ENCODE results near the gene IPO4.

The IPO4 gene

DNA sequence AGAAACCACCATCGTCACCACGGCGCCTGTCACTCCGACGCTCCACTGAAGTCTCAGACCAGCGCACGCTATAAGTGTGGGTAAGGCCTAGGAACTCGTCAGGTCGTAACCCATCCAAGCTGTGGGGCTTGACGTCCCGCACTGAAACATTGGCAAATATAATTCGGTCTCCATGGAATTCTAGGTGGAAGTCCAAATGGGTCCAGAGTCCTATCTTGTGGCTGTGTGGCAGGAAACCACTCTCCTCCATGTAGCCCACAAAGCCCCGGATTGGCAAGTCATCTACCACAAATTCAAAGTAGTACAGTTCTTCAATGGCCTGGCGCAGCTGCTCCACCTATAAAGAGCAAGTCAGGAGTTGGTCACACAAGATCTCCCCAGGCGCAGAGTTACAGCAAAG lies 4.3 kb upstream of the IPO4 start:
- DNase-seq, result no peak

DNA sequence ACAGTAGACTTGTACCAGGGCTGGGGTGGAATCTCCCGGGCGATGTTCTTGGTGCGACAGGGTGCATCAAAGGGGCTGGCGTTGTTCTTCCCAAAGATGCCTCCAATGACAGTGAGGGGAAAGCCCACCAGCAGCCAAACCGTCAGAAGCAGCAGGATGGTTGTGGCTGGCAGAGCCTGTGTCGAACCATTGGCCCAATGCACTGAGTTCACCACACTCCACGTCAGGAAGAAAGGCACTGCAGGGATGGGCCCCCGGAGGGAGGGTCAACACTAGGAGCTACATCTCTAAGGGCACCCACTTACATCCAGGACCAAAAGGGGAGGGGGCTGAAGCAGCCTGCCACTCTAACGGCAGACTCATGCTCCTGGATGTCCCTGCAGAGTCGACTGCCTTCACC lies 1.8 kb upstream of the IPO4 start:
- DNase-seq, result no peak

DNA sequence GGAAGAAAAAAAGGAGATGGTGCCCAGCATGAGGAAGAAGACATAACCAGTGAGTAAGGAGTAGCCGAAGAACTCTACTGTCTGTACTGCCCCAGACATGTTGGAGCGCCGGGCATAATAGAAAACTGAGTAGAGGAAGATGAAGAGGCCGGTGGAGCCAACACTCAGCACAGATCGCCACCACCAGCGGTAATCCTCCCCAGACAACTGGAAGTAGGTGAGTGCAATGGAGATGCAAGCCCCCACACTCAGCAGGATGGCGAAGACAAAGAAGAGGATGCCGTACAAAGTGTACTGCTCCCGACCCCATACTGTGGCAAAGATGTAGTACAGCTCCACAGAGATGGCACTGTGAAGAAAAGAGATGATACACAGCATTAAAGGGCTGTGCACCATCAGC lies 844 bp upstream of the IPO4 start:
- no peak for DNase-seq

DNA sequence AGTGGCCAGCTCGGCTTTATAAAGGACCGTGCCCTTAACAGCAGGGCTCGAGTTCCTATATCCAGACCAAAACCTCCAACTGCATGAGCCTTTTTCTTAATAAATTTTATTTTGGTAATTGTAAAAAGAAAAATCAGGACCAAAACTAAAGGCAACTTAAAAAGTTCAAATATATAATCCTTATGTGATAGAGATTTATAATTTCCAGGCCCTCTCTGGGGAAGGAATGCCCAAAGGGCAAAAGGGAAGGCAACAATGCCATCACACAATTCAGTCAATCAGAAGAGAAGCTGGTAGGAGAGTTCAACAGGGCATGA lies 401 bp upstream of the IPO4 start:
- no peak for DNase-seq

DNA sequence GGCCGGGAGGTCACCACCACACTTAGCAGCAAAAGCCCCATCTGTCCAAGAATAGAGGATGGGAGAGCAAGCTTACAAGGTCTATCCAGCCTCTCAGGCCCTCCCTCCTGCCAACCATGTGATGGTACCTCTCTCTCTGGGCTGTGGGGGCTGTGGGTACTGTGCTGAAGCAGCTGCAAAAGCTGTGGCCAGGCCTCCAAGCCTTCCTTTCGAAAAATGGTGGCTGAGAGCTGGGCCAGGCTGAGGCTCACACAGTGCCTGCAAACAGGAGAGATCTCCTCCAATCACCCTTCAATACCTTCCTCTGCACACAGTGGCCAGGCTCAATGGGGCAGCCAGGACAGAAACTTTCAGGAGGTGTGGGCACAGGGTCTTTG lies 1.1 kb downstream of the IPO4 start:
- no peak for DNase-seq

DNA sequence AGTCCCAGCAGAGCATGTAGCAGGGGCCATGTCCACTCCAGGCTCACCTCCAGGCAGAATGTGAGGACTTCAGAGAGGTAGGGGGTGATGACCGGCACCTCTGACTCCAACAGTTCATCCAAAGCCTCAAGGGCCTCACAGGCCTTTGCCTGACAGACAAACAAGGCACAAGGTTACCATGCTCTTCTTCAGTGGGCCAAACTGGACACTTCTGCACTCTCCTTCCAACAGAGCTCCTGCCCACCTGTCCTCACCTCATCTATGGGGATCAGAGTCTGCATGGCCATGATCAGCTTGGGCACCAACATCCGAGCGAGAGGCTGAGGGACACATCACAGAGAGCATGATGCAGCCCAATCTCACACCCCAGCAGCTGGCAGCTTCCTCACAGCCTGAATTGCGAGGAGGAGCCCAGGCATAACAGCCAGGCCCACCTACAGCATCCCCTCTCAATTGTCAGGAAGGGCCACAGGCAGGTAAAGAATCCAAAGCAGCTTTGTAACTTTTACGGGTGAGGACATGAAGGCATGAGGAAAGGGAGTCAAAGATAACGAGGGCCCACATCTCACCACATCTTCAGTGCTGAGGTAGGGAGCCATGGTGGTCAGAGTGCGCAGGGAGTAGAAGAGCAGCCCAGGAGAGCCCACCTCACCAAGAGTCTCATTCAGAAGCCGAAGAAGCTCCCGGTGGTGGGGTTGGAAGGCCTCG lies 1.6 kb downstream of the IPO4 start:
- DNase-seq, result no peak

DNA sequence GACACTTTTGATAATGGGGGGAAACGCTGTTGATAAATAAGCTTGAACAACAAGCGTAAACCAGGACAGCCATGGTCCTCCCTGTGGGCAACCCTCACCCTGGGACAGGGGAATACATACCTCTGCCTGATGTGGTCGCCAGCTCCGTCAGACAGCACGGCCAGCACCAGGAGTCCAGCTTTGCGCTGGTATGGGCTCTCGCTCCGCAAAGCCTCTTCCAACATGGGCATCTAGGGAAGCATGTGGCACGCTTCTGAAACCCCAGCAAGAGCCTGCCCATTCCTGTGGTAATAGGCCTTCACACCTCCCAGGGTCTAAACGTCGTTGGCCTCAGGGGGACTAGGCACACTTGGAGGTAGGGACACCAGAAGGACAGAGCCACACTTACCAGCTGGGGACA lies 2.9 kb downstream of the IPO4 start:
- DNase-seq, result no peak

DNA sequence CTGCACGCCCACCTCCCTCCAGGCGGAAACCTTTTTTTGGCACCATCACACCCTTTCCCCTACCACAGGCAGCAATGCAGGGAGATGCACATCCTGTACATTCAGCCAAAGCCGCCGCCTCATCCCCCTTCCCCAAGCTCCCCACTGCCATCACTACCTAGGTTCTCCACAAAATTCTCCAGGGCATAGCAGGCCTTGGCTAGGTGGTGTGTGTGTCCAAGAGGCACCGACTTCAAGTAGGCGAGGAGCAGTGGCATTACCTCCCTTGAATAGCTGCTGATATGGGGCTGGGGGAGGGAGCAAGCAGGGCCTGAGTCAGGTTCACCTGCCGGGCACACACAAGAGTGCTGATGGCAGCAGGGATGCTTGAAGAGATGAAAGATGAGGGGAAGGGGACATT lies 3.6 kb downstream of the IPO4 start:
- no peak for DNase-seq

DNA sequence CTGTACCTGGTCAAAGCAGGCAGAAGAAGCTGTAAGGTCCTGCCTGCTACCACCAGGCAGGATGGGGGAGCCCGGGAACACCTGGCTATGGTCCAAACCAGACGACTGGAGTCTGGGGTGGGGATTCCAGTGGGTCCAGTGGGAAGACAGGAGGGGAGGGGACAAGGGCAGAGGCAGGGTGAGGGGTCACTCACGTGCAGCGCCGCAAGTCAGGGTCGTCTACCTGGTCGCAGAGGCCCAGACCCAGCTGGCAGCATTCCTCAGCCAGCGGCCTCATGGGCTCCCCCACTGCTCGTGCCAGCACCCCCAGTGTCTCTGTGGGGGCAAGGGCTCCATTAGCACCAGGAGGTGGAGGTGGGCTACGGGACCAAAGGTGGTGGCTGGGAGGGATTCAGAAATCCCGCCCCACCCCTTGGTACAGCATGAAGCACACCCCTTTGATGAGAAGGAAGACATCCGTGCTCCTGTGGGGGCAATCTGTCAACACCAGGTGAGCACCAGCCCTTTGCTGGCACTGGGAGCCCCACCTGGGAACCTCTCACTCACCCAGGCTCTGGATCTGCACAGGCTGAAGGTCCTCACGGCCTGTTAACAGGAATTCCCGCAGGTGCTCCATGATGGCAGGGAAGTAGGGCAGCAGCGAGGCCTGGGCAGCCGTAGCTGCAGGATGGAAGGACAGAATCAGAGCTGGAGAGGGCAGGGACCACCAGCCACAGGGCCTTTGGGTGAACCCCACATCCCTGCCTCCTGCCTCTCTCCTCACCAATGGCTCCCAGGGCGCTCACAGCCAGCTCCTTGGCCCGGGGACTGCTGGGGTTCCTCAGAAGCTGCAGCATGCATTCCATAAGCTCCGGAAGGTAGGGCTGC lies 4.3 kb downstream of the IPO4 start:
- no peak for DNase-seq

DNA sequence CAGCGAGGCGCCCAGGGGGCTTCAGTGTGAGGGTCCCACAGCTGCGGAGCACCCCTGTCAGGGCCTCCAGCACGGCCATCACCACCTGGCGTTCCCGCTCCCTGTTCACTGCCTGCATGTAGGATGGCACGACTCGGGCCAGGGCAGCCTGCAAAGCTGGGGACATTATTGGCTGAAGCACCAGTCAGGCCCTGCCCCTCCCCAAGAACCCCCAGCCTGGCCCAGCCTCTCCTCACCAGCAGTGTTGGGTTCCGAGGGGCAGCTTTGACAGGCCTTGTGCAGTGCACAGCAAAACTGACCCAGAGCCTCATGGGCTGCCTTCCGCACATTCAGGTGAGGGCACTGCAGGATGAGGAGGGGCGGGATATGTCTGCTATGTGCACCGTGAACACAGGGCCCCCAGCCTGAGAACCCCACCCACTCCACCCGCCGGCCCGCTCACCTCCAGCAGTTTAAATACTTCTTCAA lies 5.6 kb downstream of the IPO4 start:
- DNase-seq, result no peak

DNA sequence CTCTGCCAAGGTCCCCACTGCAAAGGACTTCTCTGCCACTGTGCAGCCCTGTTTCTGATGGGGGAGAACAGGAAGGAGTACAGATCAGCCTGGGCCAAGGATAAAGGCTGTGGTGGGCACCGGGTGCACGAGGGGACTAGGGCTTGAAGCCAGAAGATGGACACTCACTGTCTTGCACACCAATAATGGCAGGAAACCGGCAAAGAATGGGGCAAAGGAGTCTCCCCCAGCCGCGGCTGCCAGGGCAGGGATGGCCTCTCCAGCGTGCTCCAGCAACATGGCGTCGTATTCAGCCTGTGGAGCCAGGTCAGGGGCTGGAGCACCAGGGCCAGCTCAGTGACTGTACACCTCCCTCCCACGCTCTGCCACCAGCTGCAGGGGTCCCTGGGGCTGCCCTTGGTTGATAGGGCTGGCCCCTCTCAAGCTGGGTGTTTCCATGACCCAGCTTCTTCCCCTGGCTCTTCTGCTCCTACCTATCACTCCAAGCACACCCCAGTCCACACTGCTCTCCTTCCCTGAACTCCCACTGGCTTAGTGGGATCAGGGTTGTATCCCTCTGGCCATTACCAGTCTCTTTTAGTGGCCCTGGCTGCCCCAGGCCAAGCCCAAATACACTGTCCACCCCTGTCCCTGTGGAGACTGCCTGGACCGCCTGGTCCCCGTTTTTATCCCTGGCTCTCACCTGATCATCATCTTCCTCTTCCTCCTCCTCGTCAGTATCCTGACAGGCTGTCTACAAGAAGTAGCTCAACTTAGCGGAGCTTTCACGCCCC lies 6.3 kb downstream of the IPO4 start:
- DNase-seq, result no peak

DNA sequence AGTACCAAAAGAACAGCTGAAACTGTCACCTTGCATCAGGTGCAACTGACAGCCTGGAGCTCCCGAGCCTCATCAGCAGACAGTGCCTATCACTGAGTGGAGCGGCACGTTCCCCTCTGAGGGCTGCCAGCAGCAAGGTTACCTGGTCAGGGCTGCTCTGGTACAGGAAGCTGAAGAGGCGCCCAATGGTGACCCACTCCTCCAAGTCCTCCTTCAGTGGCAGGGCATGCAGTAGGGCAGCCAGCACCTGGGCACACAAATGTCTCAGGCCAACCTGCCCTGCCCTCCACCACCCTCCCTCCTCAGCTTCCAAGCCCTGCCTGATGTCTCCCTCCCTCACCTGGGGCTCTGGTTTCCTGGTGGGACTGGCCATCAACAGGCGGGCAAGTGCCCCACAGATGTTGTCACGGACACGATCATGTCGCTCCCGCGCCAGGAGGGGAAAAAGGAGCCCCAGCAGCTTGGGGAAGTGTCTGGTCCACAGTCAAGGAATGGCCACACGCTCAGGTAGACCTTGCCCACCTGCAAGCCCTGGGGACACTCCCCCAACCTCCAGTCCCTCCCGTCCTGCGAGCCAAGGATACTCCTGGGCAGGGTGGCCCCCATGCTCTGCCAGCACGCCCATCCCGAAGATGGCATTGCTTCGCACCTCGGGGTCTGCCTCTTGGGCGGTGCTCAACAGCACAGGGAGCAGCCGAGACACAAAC lies 7.1 kb downstream of the IPO4 start:
- DNase-seq, result no peak

DNA sequence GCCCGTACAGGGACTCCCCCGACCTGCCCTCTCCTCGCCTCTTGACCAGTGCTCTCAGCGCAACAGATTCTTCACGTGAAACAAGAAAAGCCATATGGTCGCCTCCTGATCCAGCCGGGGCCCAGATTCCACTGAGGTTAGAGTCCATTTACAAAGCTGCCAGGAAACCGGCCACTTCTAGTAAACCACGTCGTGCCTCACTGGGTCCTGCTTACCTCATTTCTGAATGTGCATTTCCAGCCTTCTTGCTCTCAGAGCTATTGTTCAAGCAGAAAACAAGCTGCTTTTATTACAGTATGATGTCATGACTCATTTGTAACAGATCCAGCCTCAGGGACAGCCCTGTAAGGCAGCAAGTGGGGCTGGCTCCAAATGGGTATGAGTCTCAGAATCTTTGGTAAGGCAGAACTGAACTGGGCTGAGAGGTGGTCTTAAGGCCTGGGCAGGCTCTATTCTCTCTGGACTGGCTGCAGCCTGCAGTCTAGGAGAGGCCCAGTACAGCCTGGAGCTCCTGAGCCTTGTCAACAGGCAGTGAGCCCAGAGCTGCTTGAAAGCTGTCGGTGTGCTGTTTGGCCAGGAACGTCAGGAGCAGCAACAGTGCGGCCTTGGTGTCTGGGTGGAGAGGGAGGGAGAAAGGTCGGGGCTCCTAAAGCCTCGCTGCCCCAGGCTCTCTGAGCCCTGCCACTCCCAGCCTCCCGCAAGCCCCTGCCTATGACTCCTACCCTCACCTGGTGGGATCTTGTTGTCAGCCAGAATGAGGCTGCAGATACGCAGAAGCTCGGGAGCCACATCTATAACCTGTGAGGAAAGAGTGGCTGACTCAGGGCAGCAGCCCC lies 8.4 kb downstream of the IPO4 start:
- DNase-seq, result no peak

DNA sequence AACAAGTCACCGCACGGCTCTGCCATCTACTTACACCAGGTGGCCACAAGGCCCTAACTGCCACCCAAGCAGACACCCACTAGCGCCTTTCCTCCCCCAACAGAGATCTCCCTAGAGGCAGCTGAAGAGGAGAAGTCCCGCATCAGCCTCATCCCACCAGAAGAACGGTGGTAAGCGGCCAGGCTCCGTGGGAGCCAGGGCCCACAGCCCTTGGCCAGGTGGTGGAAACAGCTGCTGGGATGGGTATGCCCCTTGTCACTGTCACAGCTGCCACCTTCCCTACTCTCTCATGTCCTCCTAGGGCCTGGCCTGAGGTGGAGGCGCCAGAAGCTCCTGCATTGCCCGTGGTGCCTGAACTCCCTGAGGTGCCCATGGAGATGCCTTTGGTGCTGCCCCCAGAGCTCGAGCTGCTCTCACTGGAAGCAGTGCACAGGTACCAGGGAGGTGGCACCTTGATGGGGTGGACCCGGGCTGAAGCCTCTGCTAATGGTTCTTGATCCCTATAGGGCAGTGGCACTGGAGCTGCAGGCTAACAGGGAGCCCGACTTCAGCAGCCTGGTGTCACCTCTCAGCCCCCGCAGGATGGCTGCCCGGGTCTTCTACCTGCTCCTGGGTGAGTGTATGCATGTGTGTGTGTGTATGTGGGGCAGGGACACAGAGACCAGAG lies 9.2 kb downstream of the IPO4 start:
- DNase-seq, result no peak

DNA sequence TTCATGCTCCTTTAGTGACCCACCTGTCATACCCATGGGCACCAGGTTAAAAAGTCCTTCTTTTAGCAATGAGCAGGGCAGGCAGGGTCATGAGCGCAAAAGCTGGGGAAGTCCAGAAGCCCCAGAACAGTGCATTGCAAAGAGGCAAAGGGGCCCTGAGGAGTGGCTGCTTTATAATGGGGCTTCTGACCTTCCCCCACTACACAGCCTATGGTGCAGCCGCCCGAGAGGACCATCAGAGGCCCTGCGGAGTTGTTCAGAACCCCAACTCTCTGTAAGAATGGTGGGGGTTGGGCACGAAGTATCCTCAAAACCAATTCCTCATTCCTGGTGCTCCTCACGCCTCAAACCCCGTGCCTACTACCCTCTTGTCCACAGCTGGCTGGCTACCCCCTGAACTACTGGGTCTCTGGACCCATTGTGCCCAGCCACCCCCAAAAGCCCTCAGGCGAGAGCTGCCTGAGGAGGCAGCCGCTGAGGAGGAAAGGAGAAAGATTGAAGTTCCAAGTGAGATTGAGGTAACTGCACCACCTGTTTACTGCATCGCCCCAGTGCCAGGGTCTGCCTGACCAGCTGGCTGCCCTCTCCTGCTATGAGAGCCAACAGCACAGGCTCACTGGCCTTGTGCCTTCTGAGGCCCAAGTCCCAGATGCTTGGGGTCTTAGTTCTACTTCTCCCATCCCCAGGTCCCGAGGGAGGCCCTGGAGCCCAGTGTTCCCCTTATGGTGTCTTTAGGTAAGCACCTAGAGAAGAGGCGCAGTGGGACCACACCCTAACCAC lies 10.0 kb downstream of the IPO4 start:
- DNase-seq, result no peak

DNA sequence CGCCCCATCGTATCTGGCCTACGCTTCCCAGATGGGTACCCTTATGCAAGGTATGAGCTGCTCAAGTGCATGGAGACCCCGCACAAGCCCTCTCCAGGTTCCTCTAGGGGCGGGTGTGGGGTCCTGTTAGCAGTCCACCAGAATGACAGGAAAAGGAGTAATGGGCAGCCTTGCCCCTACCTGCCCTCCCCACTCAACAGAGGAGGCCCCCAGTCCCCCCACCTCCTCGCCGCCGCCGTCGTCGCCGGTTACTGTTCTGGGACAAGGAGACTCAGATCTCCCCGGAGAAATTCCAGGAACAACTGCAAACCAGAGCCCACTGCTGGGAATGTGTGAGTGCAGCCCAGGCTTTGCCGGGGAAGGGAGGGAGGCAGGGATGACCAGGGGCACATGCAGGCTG lies 10.7 kb downstream of the IPO4 start:
- no peak for DNase-seq

DNA sequence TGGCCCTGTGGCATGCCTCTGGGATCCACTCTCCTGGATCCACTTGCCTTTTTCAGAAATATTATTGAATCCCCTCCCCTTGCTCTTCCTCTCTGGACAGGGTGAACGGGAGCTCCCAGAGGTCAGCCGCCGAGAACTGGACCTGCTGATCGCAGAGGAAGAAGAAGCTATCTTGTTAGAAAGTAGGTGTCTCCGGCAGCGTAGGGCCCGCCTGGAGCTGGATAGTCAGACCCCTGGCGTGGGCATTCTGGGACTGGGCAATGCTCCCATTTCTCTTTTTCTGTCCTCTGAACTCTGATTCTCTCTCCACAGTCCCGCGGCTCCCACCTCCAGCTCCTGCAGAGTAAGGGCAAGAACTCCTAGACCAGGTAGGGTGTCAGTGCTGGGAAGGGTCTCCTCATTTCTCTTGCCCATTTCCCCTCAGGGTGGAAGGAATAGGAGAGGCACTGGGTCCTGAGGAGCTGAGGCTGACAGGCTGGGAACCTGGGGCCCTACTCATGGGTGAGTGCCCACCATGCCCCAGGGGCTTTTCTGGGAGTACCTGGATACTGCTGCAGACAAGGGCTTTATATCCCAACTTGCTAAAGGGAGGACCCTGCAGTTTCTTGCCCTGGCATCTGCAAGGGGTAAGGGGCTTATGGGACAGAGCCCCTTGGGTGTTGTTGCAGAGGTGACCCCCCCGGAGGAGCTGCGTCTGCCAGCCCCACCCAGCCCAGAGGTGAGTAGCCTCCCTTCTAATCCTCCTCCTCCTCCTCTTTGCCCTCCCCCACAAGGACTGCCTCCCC lies 11.4 kb downstream of the IPO4 start:
- no peak for DNase-seq

DNA sequence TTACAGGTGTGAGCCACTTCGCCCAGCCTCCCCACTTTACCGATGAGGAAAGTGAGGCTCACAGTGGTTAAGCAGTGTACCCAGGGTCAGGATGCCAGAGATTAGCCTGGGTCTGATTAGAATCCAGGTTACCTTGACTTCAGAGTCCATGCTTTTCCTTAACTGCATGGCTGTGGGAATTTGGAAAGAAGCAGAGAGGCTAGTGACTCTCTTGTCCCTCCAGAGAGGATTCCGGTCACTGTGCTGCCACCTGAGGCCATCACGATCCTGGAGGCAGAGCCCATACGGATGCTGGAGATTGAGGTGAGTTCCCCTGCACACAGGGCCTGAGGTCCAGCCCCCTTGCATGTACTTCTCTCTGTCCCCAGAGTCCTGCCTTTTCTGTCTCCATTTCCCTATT lies 12.0 kb downstream of the IPO4 start:
- DNase-seq, result no peak

DNA sequence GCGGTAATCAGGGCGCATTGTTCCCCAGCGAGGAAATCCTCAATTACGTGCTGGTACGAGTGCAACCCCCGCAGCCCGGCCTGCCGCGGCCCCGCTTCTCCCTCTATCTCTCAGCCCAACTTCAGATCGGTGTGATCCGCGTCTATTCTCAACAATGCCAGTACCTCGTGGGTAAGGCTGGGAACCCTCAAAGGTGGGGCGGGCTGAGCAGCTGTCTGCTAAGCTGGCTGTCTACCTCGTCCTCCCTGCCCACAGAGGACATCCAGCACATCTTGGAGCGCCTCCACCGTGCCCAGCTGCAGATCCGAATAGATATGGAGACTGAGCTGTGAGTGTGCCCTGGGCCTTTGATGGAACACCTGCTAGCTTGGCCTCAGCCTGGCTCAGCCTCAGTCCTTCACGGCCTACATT lies 15.7 kb downstream of the IPO4 start:
- DNase-seq, result no peak

DNA sequence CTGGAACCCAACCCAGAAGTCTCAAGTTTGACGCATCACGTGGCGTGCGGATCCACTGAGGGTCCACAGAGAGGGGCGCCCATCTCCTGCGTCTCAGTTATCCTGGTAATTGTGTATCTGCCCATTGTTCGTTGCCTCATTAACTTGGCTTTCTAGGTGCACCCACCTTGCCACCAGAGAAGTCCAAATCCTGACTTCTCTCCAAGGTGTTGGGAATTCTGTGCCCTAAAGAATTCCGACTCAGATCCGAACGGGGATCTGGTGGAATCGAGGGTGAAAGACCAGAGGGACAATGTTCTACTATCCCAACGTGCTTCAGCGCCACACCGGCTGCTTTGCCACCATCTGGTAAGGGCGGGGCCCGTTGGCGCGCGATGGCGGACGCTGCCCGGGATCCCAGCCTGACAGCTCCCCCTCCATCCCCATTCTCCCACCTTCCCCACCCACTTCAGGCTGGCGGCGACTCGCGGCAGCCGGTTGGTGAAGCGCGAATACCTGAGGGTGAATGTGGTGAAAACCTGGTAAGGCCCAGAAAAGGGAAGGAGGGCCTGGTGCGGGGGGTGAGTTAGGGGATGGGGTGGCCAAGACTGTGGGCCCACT lies 16.3 kb downstream of the IPO4 start:
- no peak for DNase-seq
